Activated naive CD4-positive, alpha-beta T cell (primary cell): ENCODE measurements around the gene AP2A2.
"Not testable (repeated sequence)": the region's sequence is repeated elsewhere in the genome, so short reads cannot be mapped to it uniquely, and the experiment has no call there.

Source experiments
- DNase-seq, 4 experiments: peaks; one replicate each; lab custom pipeline; 2025; lab: John Stamatoyannopoulos, UW

The AP2A2 gene

GRCh38 chr11:954392-955153, 28.9 kb downstream of the AP2A2 start:
- DNase-seq: no peak

DNA sequence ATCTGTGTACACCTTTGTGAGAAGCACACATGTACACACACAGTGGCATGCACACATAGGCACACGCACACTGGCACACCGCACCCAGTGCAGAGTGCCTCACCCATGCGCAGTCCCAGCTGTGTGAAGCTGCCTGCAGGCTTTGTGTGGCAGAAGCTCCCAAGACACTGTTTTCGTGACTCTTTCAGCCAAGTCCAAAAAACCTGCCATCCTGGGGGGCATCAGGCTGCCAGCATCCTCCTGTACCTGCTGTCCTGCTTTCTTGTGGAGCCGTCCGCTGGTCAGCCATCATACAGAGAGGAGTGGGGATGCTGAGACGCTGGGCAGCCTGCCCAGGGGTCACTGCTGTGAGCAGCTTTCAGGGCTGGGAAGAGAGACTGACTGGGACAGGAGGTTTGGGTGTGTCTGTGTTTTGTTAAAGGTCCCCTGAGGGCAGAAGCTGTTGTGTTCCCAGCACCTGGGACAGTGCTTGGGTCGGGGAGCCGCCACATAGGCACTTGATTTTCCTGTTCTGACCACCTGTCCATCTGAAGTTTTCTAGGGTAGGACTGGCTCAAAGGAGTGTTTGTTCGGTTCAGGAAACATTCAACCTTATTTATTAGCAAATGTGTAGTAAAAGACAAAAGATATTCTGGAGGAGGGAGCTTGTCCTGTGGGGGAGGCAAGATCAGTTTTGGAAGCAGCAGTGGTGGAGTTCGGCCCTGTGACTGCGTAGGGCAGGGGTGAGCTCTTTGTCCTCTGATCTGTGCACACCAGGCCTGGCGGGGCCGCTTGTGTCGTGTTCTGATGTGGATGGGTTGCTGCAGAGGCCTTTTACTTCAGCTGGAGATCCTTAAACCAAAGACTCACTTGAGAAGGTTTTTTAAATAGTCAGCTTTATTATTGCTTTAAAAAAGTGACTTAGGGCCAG, 29.7 kb downstream of the AP2A2 start:
- DNase-seq: no peak

DNA sequence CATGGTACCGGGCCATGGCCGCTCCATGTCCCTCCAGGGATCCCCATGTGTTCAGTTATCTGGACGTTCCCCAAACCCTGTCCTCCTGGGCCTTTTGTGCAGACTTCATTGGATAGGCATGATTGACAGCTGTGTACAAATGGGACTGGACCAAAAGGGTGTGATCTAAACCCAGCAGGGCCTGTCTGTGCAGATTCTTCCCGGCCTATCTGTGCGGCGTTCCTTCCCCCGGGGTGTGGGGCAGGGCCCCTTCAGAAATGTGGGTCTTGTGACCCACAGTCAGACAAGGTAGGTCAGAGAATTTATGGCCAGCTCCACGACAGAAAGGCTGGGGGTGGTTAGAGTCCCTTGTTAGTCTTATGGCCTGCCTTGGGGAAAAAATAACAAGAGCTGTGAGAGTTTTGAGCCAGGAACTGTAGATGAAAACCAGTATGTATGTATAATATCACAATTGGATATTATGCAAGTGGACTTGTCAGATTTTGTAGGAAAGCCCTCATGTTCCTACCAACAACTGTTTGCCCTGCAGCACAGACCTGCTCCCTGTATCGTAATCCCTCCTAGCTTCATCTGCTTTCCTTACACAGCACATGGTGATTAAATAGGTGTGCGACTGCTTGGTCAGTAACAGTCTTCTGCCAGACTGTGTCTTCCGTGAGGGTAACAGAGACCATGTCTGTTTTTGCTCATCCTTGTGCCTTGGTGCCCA, 31.7 kb downstream of the AP2A2 start:
- no peak for DNase-seq

GRCh38 chr11:958101-958500, 32.4 kb downstream of the AP2A2 start:
- no peak for DNase-seq

GRCh38 chr11:959027-959426, 33.4 kb downstream of the AP2A2 start:
- DNase-seq: no peak

- no peak for DNase-seq
Measured at GRCh38 chr11:959608-960007, 33.9 kb downstream of the AP2A2 start.

DNA sequence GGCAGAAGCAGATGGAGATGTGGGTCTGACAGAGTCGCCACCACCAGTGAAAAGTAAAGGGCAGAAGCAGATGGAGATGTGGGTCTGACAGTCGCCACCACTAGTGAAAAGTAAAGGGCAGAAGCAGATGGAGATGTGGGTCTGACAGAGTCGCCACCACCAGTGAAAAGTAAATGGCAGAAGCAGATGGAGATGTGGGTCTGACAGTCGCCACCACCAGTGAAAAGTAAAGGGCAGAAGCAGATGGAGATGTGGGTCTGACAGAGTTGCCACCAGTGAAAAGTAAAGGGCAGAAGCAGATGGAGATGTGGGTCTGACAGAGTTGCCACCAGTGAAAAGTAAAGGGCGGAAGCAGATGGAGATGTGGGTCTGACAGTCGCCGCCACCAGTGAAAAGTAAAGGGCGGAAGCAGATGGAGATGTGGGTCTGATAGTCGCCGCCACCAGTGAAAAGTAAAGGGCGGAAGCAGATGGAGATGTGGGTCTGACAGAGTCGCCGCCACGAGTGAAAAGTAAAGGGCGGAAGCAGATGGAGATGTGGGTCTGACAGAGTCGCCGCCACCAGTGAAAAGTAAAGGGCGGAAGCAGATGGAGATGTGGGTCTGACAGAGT, 35.7 kb downstream of the AP2A2 start:
- not testable (repeated sequence) for DNase-seq

- DNase-seq: no peak
Measured at GRCh38 chr11:961921-962320, 36.3 kb downstream of the AP2A2 start.

DNA sequence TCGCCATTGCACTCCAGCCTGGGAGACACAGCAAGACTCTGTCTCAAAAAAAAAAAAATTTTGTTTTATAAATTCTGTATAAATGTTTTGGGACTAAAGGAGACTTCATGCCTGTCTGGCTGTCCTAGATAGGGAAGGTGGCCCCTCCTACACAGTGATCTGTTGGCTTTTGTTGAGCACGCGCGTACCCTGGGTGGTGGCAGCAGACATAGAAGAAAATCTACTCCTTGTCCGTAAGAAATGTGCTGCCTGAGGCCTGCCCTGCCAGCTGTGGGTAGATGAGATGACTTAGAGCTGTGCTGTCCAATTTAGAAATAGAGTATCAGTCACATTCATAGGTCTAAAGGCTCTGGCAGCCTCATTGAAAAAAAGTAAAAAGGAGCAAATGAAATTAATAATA, 37.0 kb downstream of the AP2A2 start:
- no peak for DNase-seq

GRCh38 chr11:963852-964251, 38.2 kb downstream of the AP2A2 start:
- no peak for DNase-seq

GRCh38 chr11:965206-965775, 39.6 kb downstream of the AP2A2 start:
- DNase-seq: no peak

DNA sequence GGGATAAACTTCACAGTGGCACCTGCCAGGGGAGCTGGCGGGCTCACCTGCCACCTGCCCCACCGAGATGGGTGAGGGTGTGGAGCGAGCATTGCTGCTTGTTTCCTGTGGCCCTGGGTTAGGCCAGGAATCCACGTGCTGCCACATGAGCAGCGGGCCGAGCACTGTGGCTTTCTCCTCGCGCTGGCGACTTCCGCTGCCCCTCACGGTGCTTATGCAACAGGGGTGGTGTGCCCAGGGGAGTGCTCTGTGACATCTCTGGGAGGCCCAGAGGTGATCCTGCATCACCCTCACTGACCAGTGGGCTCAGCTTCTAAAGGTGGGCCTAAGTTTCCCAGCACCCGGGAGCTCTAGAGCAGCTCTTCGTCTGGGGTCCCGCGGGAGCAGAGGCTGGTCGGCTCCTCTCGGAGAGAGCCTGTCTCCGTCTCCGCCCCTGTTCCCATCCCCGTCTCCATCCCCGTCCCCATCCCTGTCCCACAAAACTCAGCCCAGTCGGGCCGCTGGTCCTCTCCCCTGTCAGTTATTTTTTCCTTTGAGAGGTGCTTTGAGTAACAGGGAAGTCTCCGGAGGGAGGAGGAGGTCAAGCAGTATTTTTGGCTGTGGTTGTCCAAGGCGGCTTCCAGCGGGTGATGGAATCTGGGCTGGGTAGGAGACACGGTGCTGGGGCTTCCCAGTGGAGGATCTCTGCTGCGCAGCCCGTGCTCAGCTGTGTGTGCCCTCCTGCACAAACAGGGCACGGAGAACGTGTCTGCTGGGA, 42.5 kb downstream of the AP2A2 start:
- no peak for DNase-seq

DNA sequence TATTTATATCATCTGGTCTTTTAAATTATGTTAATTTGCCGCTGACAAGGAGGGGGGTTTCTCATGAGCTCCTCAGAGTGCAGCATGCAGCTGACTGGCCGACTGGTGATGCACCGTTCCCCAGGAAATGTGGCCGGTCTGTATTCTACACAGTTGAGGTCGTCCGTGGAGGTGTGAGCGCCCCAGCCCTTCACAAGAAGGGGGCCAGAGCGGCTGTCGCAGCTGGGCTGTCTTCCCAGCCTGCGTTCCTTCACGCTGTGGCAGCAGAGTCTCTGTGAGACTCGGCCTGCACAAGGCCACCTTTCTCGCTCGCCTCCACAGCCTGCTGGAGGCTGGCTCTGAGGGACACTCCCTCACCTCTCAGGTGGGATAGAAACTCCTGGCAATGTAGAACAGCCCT, 43.2 kb downstream of the AP2A2 start:
- no peak for DNase-seq

- no peak for DNase-seq
Measured at GRCh38 chr11:969651-970205, 44.1 kb downstream of the AP2A2 start.

GRCh38 chr11:970319-970871, 44.7 kb downstream of the AP2A2 start:
- no peak for DNase-seq

GRCh38 chr11:971092-971690, 45.5 kb downstream of the AP2A2 start:
- DNase-seq: no peak

- DNase-seq: no peak
Measured at GRCh38 chr11:971731-972365, 46.2 kb downstream of the AP2A2 start.

DNA sequence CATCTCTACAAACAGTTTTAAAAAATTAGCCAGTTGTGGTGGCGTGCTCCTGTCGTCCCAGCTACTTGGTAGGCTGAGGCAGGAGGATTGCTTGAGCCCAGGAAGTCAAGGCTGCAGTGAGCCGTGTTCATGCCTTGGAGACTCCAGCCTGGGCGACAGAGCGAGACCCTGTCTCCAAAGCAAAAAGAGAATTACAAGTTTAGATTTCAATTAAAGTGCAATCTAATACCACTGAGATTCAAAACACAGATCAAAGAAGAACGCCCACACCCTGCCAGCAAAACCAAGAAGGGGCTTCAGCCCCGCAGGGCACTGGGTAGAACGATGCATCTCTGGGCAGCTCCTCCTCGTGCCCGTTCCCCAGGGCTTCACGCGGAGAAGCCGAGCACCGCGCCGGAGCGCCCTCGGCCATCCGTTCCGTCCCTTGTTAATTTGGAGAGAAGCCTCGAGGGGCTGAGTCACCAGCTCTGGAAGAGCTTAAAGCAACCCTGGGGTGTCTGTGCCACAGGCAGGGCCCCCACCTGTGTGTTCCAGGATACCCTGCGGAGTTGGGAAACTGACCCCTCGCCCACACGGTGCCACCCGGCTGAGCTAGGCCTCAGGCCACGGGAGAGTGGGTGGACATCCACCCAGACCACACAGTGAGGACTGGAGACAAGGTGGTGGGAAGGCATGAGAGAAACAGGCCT, 47.0 kb downstream of the AP2A2 start:
- no peak for DNase-seq

DNA sequence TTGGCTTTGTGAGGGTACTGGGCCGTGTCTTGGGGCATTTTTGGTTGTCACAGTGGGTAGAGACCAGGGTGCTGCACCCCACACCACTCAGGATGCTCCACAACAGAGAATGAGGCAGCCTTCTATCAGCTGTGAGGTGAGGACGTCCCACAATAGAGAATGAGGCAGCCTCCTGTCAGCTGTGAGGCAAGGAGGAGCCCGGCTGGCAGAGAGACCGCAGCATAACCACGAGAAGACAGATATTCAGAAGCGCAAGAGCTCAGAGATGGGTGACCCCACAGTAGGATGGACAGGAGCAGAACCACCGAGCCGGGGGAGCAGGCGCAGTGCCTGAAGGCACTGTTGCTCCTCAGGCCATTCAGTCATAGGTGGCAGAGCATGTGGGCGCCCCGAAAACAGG, 47.6 kb downstream of the AP2A2 start:
- no peak for DNase-seq
